Measurements from ENCODE around the gene CROCC2.

Gene CROCC2

GRCh38 chr2:240993446-240994170 lies 87.5 kb downstream of the CROCC2 start:
- no peak for TF ChIP-seq CTCF (conservative IDR thresholded peaks at IDR 0.05)
- no peak overlapping the region for H3K27ac ChIP-seq

- H3K27ac ChIP-seq, result no peak overlapping the region
- no peak for TF ChIP-seq CTCF (conservative IDR thresholded peaks at IDR 0.05)
Observed at GRCh38 chr2:240994171-240994896, 88.2 kb downstream of the CROCC2 start.

GRCh38 chr2:240995041-240996021 lies 89.2 kb downstream of the CROCC2 start:
- H3K27ac ChIP-seq, result peak overlapping the region; percentile 89; the same call in 1 of the 2 replicates
- TF ChIP-seq CTCF (conservative IDR thresholded peaks at IDR 0.05), result no peak

- no peak for TF ChIP-seq CTCF (conservative IDR thresholded peaks at IDR 0.05)
- peak overlapping the region; percentile 89 for H3K27ac ChIP-seq
Observed at GRCh38 chr2:240996161-240996833, 90.2 kb downstream of the CROCC2 start.

GRCh38 chr2:240996834-240997140 lies 90.7 kb downstream of the CROCC2 start:
- H3K27ac ChIP-seq, result peak overlapping the region; percentile 89
- no peak for TF ChIP-seq CTCF (conservative IDR thresholded peaks at IDR 0.05)

- no peak for TF ChIP-seq CTCF (conservative IDR thresholded peaks at IDR 0.05)
- peak overlapping the region; percentile 89 for H3K27ac ChIP-seq
Observed at GRCh38 chr2:240997141-240997855, 91.2 kb downstream of the CROCC2 start.
